Thyroid gland (tissue), 4 donors: ENCODE results near the gene FXYD2.

Experiments
- POLR2A ChIP-seq, 2 donors: fragments of 450-650 bp; IDR thresholded peaks; one replicate each; pipeline ENCODE4 v1.6.1; 2017; ENCODE audit warnings: antibody characterized with exemption in 2 of 2, mild to moderate bottlenecking in 2 of 2, moderate library complexity in 1 of 2
- TF ChIP-seq, protein P1 (sequence below), 6 experiments: fragments of 200-600 bp in 3 of 6; fragments of 450-650 bp in 3 of 6; sonication (generic) in 3 of 6; IDR thresholded peaks; one replicate each; pipeline ENCODE4 v1.5.1; 2016 to 2019; ENCODE audit warnings: antibody characterized with exemption in 6 of 6, mild to moderate bottlenecking in 2 of 6, inconsistent platforms in 1 of 6, moderate library complexity in 1 of 6

GRCh38 chr11:117870103-117870952 is 45.8 kb upstream of the FXYD2 start:
- TF ChIP-seq, protein P1, sequence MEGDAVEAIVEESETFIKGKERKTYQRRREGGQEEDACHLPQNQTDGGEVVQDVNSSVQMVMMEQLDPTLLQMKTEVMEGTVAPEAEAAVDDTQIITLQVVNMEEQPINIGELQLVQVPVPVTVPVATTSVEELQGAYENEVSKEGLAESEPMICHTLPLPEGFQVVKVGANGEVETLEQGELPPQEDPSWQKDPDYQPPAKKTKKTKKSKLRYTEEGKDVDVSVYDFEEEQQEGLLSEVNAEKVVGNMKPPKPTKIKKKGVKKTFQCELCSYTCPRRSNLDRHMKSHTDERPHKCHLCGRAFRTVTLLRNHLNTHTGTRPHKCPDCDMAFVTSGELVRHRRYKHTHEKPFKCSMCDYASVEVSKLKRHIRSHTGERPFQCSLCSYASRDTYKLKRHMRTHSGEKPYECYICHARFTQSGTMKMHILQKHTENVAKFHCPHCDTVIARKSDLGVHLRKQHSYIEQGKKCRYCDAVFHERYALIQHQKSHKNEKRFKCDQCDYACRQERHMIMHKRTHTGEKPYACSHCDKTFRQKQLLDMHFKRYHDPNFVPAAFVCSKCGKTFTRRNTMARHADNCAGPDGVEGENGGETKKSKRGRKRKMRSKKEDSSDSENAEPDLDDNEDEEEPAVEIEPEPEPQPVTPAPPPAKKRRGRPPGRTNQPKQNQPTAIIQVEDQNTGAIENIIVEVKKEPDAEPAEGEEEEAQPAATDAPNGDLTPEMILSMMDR (IDR thresholded peaks at IDR 0.05) = no peak
- TF ChIP-seq POLR2A (IDR thresholded peaks at IDR 0.05) = no peak
